GM18519 (cell line): ENCODE measurements around the gene MOBP.

Source experiments
- ATAC-seq: cut with Tn5 transposase; IDR thresholded peaks from one replicate; pipeline ENCODE4 v1.9.1; 2021; ENCODE audit warnings: mild to moderate bottlenecking, moderate library complexity; ENCODE audit not compliant: unreplicated experiment, low FRiP score

The MOBP gene

GRCh38 chr3:39491014-39491413, 23.5 kb downstream of the MOBP start:
- ATAC-seq, result no peak

DNA sequence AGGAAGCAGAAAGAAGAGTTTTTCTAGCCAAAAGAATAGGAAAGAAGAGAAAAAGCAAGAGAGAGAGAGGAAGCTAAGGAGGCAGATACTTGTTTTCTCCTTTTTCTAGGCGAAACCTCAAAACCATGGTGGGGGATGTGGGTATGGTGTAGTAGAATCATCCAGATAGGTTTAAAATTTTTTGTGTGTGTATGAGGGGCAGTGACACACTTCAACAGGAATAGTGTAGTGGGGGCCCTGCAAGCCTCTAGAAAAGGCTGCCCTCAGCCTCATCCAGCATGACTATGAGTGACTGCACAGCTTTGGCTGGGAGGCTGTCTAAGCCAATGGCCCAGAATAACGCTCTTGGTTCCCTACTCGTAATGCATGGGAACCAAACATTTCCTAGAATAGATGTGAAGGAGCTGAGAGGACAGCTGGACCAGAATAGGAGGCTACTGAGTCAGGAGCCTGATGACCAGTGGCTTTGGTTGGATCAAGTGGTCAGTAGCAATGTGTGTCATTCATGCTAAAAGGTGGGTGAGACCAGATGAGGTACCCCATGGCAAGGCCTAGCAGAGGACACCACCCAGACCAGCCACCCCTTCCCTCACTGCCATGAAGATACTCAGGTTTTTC, 24.4 kb downstream of the MOBP start:
- no peak for ATAC-seq

GRCh38 chr3:39494781-39495180, 27.3 kb downstream of the MOBP start:
- no peak for ATAC-seq

DNA sequence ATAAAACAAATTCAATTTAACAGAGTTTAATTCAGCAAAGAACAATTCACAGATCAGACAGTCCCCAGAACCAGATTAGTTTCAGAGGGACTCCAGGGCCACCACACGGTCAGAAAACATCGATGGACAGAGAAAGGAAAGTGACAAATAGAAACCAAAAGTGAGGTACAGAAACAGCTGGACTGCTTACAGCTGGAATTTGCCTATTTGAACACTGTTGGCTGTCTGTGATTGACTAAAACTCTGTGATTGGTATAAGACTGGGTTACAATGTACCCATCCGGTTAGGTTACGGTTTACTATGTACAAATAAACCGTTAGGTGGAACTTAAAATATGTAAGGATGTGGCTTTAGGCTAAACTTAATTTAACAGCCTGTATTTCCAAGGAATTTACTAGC, 30.3 kb downstream of the MOBP start:
- ATAC-seq, result no peak

- no peak for ATAC-seq
These were observed 32.3 kb downstream of the MOBP start for GRCh38 chr3:39499651-39500273.

DNA sequence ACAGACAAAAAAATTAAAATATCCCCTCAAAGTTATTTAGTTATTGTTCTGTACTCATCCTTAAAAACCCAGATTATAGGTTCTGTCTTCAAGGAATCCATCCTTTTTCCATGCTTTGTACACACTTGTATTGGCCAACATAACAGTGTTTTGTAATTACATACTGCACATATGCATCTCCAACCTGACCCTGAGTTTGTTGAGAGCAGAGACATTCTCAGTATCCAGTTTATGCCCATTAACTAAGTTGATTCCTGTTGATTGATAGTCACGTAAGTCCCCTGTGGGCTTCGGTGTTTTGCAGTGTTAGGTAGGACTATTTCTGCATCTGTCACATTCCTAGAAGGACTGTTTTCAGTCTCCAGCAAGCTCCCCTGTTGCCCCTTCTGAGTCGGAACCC, 33.6 kb downstream of the MOBP start:
- ATAC-seq, result no peak

- no peak for ATAC-seq
These were observed 34.7 kb downstream of the MOBP start for GRCh38 chr3:39501968-39502837.

GRCh38 chr3:39502838-39503145, 35.3 kb downstream of the MOBP start:
- ATAC-seq, result no peak

GRCh38 chr3:39505866-39506742, 38.6 kb downstream of the MOBP start:
- no peak for ATAC-seq

GRCh38 chr3:39506863-39507262, 39.4 kb downstream of the MOBP start:
- no peak for ATAC-seq

- ATAC-seq, result no peak
These were observed 46.4 kb downstream of the MOBP start for GRCh38 chr3:39513791-39514369.

- no peak for ATAC-seq
These were observed 48.4 kb downstream of the MOBP start for GRCh38 chr3:39515681-39516441.

- ATAC-seq, result no peak
These were observed 51.6 kb downstream of the MOBP start for GRCh38 chr3:39519103-39519502.

- no peak for ATAC-seq
These were observed 52.2 kb downstream of the MOBP start for GRCh38 chr3:39519554-39520288.

DNA sequence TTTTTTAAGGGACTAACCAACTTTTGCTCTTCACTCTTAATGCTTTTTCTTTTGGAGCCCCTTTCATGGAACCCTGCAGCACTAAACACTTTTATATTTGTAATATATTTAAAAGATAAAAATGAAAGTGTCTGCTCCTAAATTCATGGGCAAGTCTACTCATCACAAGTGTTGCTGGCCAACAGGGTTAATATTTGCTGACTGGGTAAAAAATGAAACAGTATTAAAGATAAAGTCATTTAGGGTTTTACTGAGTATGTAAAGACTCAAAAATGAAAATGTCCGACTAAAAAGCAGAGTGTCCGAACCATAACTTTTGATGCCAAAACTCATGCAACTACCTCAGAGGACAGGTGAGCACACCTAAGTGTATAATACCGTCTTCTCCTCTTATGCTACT, 54.0 kb downstream of the MOBP start:
- ATAC-seq, result no peak

- no peak for ATAC-seq
These were observed 56.6 kb downstream of the MOBP start for GRCh38 chr3:39524107-39524506.

GRCh38 chr3:39528844-39529243, 61.4 kb downstream of the MOBP start:
- no peak for ATAC-seq

GRCh38 chr3:39529577-39529976, 62.1 kb downstream of the MOBP start:
- ATAC-seq, result no peak

DNA sequence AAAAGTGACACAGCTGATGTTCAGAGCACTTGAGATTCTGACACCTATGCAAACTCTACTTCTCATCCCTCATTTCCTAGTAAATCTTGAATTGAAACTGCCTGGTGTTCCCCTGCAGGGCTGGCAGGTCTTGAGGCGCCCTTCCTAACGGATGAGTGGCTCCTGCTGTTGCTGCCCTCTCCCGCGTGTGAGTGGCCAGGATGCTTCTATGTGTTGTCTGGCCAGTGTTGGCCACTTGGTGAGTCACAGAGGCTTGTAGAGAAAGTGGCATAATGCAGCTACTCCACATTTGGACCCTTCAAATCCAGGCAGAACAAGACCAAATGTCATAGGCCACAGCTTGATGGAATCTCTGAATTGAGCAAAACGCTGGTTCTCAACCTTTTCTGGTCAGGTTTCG, 63.6 kb downstream of the MOBP start:
- no peak for ATAC-seq
